AG09319 (cell line): ENCODE data around the gene CNTNAP2.
"Not testable (repeated sequence)": the region's sequence is repeated elsewhere in the genome, so short reads cannot be mapped to it uniquely, and the experiment has no call there.

Source experiments
- DNase-seq: peaks from one replicate; pipeline ENCODE4 v3.0.0-alpha.2; 2010; ENCODE audit warnings: low read depth; ENCODE audit errors: extremely low read depth
- CTCF ChIP-seq: IDR thresholded peaks from 2 replicates; pipeline ENCODE4 v1.5.1; 2011; ENCODE audit warnings: low read depth, mild to moderate bottlenecking, inconsistent platforms, low read length, moderate library complexity

The CNTNAP2 gene

GRCh38 chr7:146902266-146902665 lies 785.7 kb downstream of the CNTNAP2 start:
- no peak for DNase-seq
- no peak for TF ChIP-seq CTCF

GRCh38 chr7:146902728-146903127 lies 786.1 kb downstream of the CNTNAP2 start:
- no peak for DNase-seq
- TF ChIP-seq CTCF, result no peak

GRCh38 chr7:146905746-146906145 lies 789.1 kb downstream of the CNTNAP2 start:
- DNase-seq, result not testable (repeated sequence)

- no peak for TF ChIP-seq CTCF
- no peak for DNase-seq
Observed at GRCh38 chr7:146922782-146923181, 806.2 kb downstream of the CNTNAP2 start.

GRCh38 chr7:146926841-146927240 lies 810.2 kb downstream of the CNTNAP2 start:
- no peak for TF ChIP-seq CTCF
- DNase-seq, result no peak

DNA sequence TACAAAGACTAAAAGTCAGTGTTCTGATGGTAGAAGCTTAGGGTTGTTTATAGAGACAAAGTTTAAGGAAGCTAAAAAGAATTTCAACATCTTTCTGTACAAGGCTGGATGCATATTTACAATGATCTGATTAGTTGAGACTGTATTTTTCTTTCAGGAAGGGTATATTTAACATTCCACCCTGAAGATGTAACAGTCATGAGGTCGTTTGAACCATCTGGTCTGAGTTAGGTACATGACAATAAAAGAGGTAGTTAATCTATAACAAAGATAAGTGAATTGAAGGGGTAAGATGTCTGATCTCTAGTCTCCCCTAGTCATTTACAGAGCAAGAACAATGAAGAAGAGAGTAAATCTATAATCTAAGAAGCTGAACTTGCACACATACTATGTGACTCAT lies 821.2 kb downstream of the CNTNAP2 start:
- no peak for DNase-seq
- TF ChIP-seq CTCF, result no peak

DNA sequence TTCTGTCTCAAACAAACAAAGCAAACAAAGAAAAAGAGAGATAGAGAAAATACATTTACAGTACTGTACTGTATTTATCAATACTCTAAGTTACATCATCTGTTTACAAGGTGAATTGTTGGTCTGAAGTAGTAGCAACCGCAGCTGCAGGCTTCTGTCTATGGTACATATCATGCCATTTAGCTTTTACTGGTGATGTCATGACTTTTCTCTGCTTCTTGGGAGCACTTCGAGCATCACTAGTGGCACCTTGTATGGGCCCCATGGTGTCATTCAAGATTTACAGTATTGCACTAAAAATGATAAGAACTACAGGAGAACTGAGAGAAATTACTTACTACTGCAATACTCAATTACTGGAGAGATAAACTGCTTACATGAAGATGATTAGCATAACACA lies 826.9 kb downstream of the CNTNAP2 start:
- no peak for DNase-seq
- no peak for TF ChIP-seq CTCF

DNA sequence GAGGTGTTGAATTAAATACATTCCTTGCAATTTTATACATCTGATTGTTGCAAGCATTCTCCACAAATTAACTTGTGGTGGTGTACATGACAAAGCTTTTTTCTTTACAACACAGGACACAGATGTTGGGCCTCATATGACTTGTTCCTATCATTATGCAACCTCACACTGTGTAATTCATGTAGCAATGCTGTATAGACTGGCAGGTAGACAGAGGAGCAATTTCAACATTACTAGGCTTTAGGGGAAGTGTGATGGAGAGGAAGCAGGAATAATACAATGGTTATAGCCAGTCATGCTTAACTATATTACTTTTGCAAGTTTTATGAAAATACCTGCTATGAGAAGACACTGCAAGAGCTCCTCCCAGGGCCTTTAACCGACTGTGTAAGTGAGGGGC lies 832.1 kb downstream of the CNTNAP2 start:
- DNase-seq, result no peak
- no peak for TF ChIP-seq CTCF
